GM12801 (cell line): Measurements from ENCODE around the gene ATP6V0B.

Experiments
- TF ChIP-seq, protein P1 (sequence below): IDR thresholded peaks from one replicate; pipeline ENCODE4 v1.5.1; 2011; ENCODE audit warnings: control low read depth; ENCODE audit not compliant: insufficient read length; ENCODE audit errors: extremely low read depth

Gene ATP6V0B

DNA sequence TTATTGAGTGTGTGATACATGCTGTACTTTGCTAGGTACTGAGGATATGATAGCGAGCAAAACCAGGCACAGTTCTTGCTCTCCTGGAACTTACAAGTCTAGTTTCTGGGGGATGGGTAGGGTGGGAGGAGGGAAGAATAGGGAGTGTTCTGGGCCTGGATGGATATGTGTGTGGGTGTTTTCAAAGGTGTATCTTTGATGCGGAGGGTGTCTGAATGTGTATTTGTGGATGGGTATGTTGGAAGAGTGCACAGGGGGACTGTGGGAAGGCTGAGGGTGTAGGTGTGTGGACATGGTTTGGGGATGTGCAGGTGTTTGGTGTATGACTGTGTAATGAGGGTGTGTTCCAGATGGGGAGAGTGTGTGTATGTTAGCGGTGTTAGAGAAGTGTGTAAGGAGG lies 9.4 kb upstream of the ATP6V0B start:
- TF ChIP-seq, protein P1, sequence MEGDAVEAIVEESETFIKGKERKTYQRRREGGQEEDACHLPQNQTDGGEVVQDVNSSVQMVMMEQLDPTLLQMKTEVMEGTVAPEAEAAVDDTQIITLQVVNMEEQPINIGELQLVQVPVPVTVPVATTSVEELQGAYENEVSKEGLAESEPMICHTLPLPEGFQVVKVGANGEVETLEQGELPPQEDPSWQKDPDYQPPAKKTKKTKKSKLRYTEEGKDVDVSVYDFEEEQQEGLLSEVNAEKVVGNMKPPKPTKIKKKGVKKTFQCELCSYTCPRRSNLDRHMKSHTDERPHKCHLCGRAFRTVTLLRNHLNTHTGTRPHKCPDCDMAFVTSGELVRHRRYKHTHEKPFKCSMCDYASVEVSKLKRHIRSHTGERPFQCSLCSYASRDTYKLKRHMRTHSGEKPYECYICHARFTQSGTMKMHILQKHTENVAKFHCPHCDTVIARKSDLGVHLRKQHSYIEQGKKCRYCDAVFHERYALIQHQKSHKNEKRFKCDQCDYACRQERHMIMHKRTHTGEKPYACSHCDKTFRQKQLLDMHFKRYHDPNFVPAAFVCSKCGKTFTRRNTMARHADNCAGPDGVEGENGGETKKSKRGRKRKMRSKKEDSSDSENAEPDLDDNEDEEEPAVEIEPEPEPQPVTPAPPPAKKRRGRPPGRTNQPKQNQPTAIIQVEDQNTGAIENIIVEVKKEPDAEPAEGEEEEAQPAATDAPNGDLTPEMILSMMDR, result no peak

DNA sequence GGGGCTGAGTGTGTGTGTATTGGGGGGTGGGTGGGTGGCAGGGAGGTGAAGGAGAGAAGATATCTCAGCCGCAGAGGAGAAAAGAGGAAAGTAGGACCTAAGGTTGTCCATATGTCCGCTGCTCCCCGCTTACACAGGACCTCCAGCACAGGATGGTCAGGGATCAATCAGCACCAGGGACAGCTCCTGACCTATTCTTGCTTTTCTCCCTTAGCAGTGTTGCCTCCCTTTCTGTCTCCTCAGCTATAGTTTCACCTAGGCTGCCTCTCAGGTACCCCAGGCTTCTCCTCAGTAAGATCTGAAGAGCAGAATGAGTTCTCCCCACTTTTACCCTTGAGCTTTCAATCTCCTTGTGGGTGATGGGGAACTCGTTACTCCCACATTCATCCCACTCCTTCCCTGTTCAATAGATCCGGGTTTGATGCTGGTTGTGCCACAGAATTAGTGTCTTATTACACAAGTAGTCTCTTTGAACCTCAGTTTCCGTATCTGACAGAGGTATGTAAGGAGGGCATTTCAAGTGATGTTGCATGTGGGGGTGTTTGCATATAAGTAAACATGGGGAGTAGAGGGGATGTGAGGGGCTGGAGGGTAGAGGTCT lies 6.3 kb upstream of the ATP6V0B start:
- TF ChIP-seq, protein P1, result no peak

DNA sequence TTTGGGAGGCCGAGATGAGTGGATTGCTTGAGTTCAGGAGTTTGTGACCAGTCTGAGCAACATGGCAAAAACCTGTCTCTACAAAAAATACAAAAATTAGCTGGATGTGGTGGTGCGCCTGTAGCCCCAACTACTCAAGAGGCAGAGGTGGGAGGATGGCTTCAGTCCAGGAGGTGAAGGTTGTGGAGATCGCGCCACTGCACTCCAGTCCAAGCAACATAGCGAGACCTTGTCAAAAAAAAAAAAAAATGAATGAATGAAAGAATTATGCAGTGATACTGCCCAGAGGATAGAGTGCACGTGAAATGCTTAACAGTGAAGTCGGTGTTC lies 5.4 kb upstream of the ATP6V0B start:
- TF ChIP-seq, protein P1, result no peak

DNA sequence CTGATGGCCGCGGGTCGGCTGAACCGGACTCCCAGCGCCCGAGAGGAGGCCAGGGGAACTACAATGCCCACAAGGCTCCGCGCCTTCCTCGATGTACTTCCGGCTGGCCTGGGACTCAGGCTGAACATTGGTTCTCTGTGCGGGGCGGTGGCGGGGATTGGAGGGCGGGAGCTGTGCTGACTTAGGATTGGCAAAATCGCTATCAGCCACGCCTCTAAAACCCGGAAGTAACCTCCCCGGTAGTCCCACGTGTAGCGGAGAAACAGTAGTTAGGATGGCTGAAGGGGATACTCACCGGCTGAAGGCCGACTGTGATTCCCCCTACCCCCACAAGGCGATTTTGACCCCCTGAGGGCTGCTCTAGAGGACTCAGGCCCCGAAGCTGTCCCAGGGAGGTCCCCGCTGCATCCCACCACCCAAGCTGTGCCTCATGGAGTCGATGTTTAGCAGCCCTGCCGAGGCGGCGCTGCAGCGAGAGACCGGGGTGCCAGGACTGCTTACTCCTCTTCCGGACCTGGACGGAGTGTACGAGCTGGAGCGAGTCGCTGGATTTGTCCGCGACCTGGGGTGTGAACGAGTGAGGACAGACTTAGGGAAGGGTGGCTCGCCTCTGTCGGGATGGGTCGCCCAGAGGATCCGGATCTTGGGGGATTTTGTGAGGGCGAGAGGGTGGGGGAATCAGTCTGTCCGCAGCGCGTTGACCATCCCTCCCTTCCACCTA lies 4.9 kb upstream of the ATP6V0B start, which contains the start of gene DPH2:
DPH2 (plus strand) TSS at position 265 of the 721 bp plus-strand sequence; CDS start at position 431, 166 bp downstream.
- TF ChIP-seq, protein P1, result no peak

DNA sequence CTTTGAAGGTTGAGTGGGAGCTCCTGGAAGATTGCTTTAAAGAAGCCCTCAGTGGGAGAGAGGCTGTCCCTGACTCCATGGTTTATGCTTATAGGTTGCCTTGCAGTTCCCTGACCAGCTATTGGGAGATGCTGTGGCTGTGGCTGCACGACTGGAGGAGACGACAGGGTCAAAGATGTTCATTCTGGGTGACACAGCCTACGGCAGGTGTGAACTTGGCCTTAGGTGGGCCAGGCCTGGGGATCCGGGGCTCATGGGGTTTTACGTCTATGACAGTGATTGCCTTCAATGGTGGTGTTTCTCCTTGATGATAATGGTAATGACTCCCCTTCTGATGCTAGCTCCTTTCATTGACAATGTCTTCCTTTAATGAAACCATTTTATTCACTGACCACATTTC lies 4.3 kb upstream of the ATP6V0B start:
- TF ChIP-seq, protein P1, result no peak

DNA sequence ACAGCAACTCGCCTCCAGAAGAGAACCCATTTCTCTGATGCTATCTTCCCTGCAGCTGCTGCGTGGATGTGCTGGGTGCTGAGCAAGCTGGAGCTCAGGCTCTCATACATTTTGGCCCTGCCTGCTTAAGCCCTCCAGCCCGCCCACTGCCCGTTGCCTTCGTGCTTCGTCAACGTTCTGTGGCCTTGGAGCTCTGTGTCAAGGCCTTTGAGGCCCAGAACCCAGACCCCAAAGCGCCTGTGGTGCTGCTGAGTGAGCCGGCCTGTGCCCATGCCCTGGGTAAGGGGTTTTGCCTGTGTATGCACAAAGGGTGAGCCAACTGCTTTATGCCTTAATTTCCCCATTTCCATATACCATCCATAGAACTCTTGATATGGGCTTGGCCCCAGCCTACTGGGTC lies 3.8 kb upstream of the ATP6V0B start:
- TF ChIP-seq, protein P1, result no peak

DNA sequence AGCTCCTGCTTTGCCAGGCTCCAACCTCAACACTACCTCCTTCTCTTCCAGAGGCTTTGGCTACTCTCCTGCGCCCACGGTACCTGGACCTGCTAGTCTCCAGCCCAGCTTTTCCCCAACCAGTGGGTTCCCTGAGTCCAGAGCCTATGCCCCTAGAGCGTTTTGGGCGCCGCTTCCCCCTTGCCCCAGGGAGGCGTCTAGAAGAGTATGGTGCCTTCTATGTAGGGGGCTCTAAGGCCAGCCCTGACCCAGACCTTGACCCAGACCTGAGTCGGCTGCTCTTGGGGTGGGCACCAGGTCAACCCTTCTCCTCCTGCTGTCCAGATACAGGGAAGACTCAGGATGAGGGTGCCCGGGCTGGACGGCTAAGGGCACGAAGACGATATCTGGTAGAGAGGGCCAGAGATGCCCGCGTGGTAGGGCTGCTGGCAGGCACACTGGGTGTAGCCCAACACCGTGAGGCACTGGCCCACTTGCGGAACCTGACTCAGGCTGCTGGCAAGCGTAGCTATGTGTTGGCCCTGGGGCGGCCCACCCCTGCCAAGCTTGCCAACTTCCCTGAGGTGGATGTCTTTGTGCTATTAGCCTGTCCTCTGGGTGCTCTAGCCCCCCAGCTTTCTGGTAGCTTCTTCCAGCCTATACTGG lies 3.3 kb upstream of the ATP6V0B start:
- TF ChIP-seq, protein P1, result no peak
